Hepatocyte (in vitro differentiated cells): Measurements from ENCODE around the gene SOST. TPM values are rescaled to one million over a fixed set of nuclear protein-coding genes. Genes with fewer than 3 reads are reported as not detected.

Source experiments
- DNase-seq: peaks from one replicate; pipeline ENCODE4 v3.0.0-alpha.2; 2016; ENCODE audit warnings: low spot score
- H2AFZ ChIP-seq: fragments of 200-600 bp; sonication (generic); 2 replicates; pipeline ENCODE4 v1.6.0; 2016; ENCODE audit warnings: antibody characterized with exemption, mild to moderate bottlenecking
- H3K27ac ChIP-seq: fragments of 200-600 bp; sonication (generic); 2 replicates; pipeline ENCODE4 v1.5.1; 2016; ENCODE audit warnings: mild to moderate bottlenecking
- H3K27me3 ChIP-seq: fragments of 200-600 bp; sonication (generic); 2 replicates; pipeline ENCODE4 v1.6.1; 2016
- H3K36me3 ChIP-seq: fragments of 200-600 bp; sonication (generic); replicated peaks from 2 replicates; pipeline ENCODE4 v1.5.1; 2016; ENCODE audit warnings: low read depth; ENCODE audit not compliant: insufficient read depth
- H3K4me1 ChIP-seq: fragments of 200-600 bp; sonication (generic); 2 replicates; pipeline ENCODE4 v1.5.1; 2016; ENCODE audit warnings: mild to moderate bottlenecking, moderate library complexity; ENCODE audit not compliant: insufficient read depth
- H3K4me2 ChIP-seq: fragments of 200-600 bp; sonication (generic); 2 replicates; pipeline ENCODE4 v1.6.0; 2016
- H3K4me3 ChIP-seq: fragments of 200-600 bp; sonication (generic); 2 replicates; pipeline ENCODE4 v1.5.1; 2016; ENCODE audit warnings: mild to moderate bottlenecking
- H3K79me2 ChIP-seq: fragments of 200-600 bp; sonication (generic); 2 replicates; pipeline ENCODE4 v1.6.0; 2017; ENCODE audit warnings: mild to moderate bottlenecking
- H3K9me2 ChIP-seq: fragments of 200-600 bp; sonication (generic); replicated peaks from 2 replicates; pipeline ENCODE4 v1.6.0; 2017; ENCODE audit warnings: mild to moderate bottlenecking; ENCODE audit not compliant: insufficient read depth
- H3K9me3 ChIP-seq: fragments of 200-600 bp; sonication (generic); 2 replicates; pipeline ENCODE4 v1.5.1; 2016; ENCODE audit warnings: low read depth, mild to moderate bottlenecking
- H4K20me1 ChIP-seq: fragments of 200-600 bp; sonication (generic); 2 replicates; pipeline ENCODE4 v1.6.0; 2016; ENCODE audit warnings: mild to moderate bottlenecking; ENCODE audit not compliant: insufficient read depth, poor library complexity, severe bottlenecking
- EZH2 ChIP-seq: fragments of 200-600 bp; sonication (generic); IDR thresholded peaks from 2 replicates; pipeline ENCODE4 v1.6.1; 2016; ENCODE audit warnings: antibody characterized with exemption, mild to moderate bottlenecking, borderline replicate concordance
- EZH2phosphoT487 ChIP-seq: fragments of 200-600 bp; sonication (generic); IDR thresholded peaks from one replicate; pipeline ENCODE4 v1.6.1; 2018; ENCODE audit warnings: antibody characterized with exemption, mild to moderate bottlenecking, low read depth, moderate library complexity; ENCODE audit not compliant: unreplicated experiment, severe bottlenecking
- WGBS: methylation state at CpG from one replicate; pipeline ENCODE4 v1.1.6; 2016; ENCODE audit warnings: low lambda C conversion rate; ENCODE audit errors: missing lambda C conversion rate; 5-methylcytosine and 5-hydroxymethylcytosine counted together
- polyA plus RNA-seq: library from polyadenylated mRNA; unstranded; fragments of >200 nt; fragmentation: Nextera tagmentation; extraction: Ambion mirVana; gene quantifications from 2 replicates; pipeline ENCODE4 v1.2.1, GENCODE V29; 2016
- total RNA-seq: library from RNA; depleted of rRNA; stranded (reverse); fragments of >200 nt; gene quantifications from 2 replicates; pipeline ENCODE4 v1.2.3, GENCODE V29; 2014
- TF ChIP-seq, protein P1 (sequence below): fragments of 200-600 bp; sonication (generic); IDR thresholded peaks from 2 replicates; pipeline ENCODE4 v1.5.1; 2016; ENCODE audit warnings: antibody characterized with exemption, mild to moderate bottlenecking; ENCODE audit not compliant: poor library complexity

Gene SOST
- total and polyA plus RNA-seq, 2 experiments from 2014 or later, result not detected

DNA sequence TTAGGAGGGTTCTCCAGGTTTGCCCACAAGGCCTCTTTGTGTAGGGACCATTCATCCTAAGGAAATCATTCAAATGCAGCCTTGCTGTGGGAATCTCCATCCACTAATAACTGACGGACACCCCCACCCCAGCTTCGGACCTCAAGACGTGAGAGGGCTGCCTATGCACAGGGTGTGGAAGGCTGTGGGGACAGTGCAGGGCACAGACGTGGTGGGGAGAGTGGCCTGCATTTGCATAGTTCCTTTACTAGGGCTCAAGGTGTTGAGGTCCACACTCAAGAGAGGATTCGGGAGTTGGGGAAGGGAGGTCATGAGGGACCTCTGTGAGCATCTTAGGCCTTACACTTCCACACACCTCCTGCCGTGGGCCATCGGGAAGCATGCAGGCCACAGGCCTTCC, 10.4 kb upstream of the SOST start:
- Histone ChIP-seq H4K20me1 (no peaks in the 10 kb centered on the region), H3K79me2 (no peaks in the 10 kb centered on the region), H3K9me3 (no peaks in the 10 kb centered on the region), H2AFZ (no peak overlapping the region), H3K27ac (no peak overlapping the region), H3K4me3 (no peak overlapping the region), H3K36me3 (peaks cover 4% of the 10 kb centered on the region), H3K4me1 (peaks cover 17% of the 10 kb centered on the region), H3K27me3 (no peaks in the 10 kb centered on the region), H3K4me2 (no peak overlapping the region), H3K9me2 (no peaks in the 10 kb centered on the region)
- TF ChIP-seq EZH2phosphoT487, result no peak
- TF ChIP-seq EZH2, result no peak
- TF ChIP-seq, protein P1, sequence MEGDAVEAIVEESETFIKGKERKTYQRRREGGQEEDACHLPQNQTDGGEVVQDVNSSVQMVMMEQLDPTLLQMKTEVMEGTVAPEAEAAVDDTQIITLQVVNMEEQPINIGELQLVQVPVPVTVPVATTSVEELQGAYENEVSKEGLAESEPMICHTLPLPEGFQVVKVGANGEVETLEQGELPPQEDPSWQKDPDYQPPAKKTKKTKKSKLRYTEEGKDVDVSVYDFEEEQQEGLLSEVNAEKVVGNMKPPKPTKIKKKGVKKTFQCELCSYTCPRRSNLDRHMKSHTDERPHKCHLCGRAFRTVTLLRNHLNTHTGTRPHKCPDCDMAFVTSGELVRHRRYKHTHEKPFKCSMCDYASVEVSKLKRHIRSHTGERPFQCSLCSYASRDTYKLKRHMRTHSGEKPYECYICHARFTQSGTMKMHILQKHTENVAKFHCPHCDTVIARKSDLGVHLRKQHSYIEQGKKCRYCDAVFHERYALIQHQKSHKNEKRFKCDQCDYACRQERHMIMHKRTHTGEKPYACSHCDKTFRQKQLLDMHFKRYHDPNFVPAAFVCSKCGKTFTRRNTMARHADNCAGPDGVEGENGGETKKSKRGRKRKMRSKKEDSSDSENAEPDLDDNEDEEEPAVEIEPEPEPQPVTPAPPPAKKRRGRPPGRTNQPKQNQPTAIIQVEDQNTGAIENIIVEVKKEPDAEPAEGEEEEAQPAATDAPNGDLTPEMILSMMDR, result no peak
- WGBS, result 98% methylated on average over 7 of the region's 7 CpGs
- DNase-seq, result no peak

DNA sequence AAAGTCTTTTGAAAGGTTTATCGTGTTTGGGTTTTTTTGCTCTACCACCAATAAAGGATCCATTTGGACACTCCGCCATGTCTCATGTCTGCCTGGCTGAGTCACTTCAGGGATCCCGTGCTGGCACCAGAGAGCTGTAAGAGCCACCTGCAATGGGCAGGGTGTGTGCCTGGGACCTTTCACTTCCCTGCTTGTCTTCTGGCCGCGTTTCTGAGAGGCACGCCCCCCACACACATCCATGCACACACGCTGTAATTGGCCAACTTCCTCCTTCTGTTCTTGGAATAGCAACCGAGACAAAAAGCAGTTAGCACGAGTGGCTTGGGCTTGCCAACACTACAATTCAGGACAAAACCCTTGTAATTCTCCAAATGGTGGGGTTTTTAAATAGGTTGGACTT, 9.8 kb upstream of the SOST start:
- TF ChIP-seq, protein P1, result no peak
- TF ChIP-seq EZH2 (no peak), EZH2phosphoT487 (no peak)
- H2AFZ ChIP-seq, result no peak overlapping the region
- no peaks in the 10 kb centered on the region for H3K27me3 ChIP-seq
- H3K9me3 ChIP-seq, result no peaks in the 10 kb centered on the region
- H3K27ac ChIP-seq, result no peak overlapping the region
- DNase-seq, result no peak
- H3K36me3 ChIP-seq, result peaks cover 4% of the 10 kb centered on the region
- no peak overlapping the region for H3K4me3 ChIP-seq
- H4K20me1 ChIP-seq, result no peaks in the 10 kb centered on the region
- no peaks in the 10 kb centered on the region for H3K79me2 ChIP-seq
- H3K4me2 ChIP-seq, result no peak overlapping the region
- peaks cover 14% of the 10 kb centered on the region for H3K4me1 ChIP-seq
- WGBS, result 73% methylated on average over 9 of the region's 9 CpGs
- H3K9me2 ChIP-seq, result no peaks in the 10 kb centered on the region

DNA sequence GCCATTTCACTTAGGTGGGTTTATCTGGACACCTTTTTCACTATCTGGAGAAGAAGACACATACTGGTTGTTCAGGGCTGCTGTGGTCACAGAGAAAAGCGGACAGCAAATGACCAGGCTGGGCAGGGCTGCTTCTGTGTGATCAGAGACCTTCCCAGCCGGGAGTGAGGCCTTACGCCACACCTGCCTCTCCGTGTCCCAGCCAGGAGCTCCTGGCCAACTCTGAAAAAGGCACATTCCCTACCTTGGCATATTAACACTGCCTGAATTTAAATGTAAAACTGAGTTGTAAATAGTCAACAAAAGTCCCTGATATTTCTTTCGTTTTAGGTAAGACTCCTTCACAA, 9.1 kb upstream of the SOST start:
- Histone ChIP-seq H3K27ac (no peak overlapping the region), H3K4me2 (no peak overlapping the region), H3K9me3 (no peaks in the 10 kb centered on the region), H3K36me3 (peaks cover 4% of the 10 kb centered on the region), H3K79me2 (no peaks in the 10 kb centered on the region), H3K4me1 (peaks cover 7% of the 10 kb centered on the region), H4K20me1 (no peaks in the 10 kb centered on the region), H3K4me3 (no peak overlapping the region), H2AFZ (no peak overlapping the region), H3K9me2 (no peaks in the 10 kb centered on the region), H3K27me3 (no peaks in the 10 kb centered on the region)
- no peak for DNase-seq
- WGBS, result 93% methylated on average over 5 of the region's 5 CpGs
- no peak for TF ChIP-seq EZH2phosphoT487

DNA sequence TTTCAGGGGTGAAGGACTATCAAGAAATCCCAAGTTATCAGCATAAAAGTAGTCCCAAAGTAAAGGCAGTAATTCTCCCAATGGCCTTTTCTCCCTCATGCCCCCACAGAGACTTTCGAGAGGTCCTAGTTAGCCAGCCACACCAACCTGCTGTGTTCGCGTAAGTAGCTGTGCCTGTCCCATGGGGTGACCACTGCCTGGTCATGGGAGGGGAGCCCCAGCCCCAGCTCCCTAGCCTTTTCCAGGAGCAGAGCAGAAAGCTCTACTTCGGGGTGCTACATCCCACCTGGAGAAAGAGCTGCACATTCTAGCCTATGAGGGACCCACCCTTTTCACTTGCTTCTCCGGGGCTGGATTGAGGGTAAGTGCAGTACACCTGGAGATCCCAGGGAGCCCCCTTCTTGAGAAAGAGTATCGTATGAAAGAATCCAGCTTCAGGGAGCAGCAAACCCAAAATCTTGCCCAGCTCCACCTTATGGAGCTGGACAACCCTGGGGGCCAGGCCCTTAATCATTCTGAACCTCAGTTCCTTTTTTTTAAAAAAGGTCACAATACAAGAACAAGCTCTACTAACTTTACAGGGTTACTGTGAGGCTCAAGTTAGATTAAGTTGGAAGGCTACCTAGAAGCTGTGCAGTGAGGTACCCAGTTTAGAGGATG, 8.6 kb upstream of the SOST start:
- Histone ChIP-seq H4K20me1 (no peaks in the 10 kb centered on the region), H2AFZ (no peak overlapping the region), H3K27ac (no peak overlapping the region), H3K9me2 (no peaks in the 10 kb centered on the region), H3K36me3 (no peaks in the 10 kb centered on the region), H3K4me3 (no peak overlapping the region), H3K9me3 (no peaks in the 10 kb centered on the region), H3K4me1 (peaks cover 2% of the 10 kb centered on the region), H3K4me2 (no peak overlapping the region), H3K27me3 (no peaks in the 10 kb centered on the region), H3K79me2 (no peaks in the 10 kb centered on the region)
- TF ChIP-seq EZH2 (no peak), EZH2phosphoT487 (no peak)
- TF ChIP-seq, protein P1, result no peak
- 88% methylated on average over 6 of the region's 6 CpGs for WGBS
- DNase-seq, result no peak
